ENCODE data around the gene FGD3.
A peak's percentile ranks its signal among the peaks of the same experiment; 100 is the strongest.
"Not testable (repeated sequence)": the region's sequence is repeated elsewhere in the genome, so short reads cannot be mapped to it uniquely, and the experiment has no call there.

FGD3 gene

GRCh38 chr9:92947268-92948037, at the start of gene FGD3:
TSS of gene FGD3 (plus strand) at chr9:92947523. CDS start at chr9:92976257, 28,734 bp downstream.
- DNase-seq (ENCODE audit: low read depth in 2 of 2): no peak

GRCh38 chr9:92905137-92905536, 42.2 kb upstream of the FGD3 start:
- DNase-seq (ENCODE audit: low read depth in 2 of 2): not testable (repeated sequence)

- DNase-seq (ENCODE audit: low read depth in 2 of 2): no peak
Observed at GRCh38 chr9:92911511-92912475, 35.5 kb upstream of the FGD3 start.

GRCh38 chr9:92917176-92917800, 30.0 kb upstream of the FGD3 start:
- no peak for DNase-seq (ENCODE audit: low read depth in 2 of 2)

- no peak for DNase-seq (ENCODE audit: low read depth in 2 of 2)
Observed at GRCh38 chr9:92920437-92920836, 26.9 kb upstream of the FGD3 start.

- no peak for DNase-seq (ENCODE audit: low read depth in 2 of 2)
Observed at GRCh38 chr9:92931606-92932005, 15.7 kb upstream of the FGD3 start.

GRCh38 chr9:92934321-92934720, 13.0 kb upstream of the FGD3 start:
- DNase-seq (ENCODE audit: low read depth in 2 of 2): no peak

GRCh38 chr9:92938025-92938424, 9.3 kb upstream of the FGD3 start:
- no peak for DNase-seq (ENCODE audit: low read depth in 2 of 2)

- no peak for DNase-seq (ENCODE audit: low read depth in 2 of 2)
Observed at GRCh38 chr9:92941861-92942260, 5.5 kb upstream of the FGD3 start.

GRCh38 chr9:92942688-92943616, 4.4 kb upstream of the FGD3 start:
- no peak for DNase-seq (ENCODE audit: low read depth in 2 of 2)

GRCh38 chr9:92944921-92945320, 2.4 kb upstream of the FGD3 start:
- DNase-seq (ENCODE audit: low read depth in 2 of 2): no peak

GRCh38 chr9:92945796-92946195, 1.5 kb upstream of the FGD3 start:
- DNase-seq (ENCODE audit: low read depth in 2 of 2): no peak

GRCh38 chr9:92948038-92948534, 763 bp downstream of the FGD3 start:
- no peak for DNase-seq (ENCODE audit: low read depth in 2 of 2)

- no peak for DNase-seq (ENCODE audit: low read depth in 2 of 2)
Observed at GRCh38 chr9:92948632-92949031, 1.3 kb downstream of the FGD3 start.

GRCh38 chr9:92949266-92949982, 2.1 kb downstream of the FGD3 start:
- DNase-seq (ENCODE audit: low read depth in 2 of 2): no peak

GRCh38 chr9:92950359-92950955, 3.1 kb downstream of the FGD3 start:
- no peak for DNase-seq (ENCODE audit: low read depth in 2 of 2)

- no peak for DNase-seq (ENCODE audit: low read depth in 2 of 2)
Observed at GRCh38 chr9:92952906-92953610, 5.7 kb downstream of the FGD3 start.

GRCh38 chr9:92954049-92954861, 6.9 kb downstream of the FGD3 start:
- peak; percentile 40 to 63 for DNase-seq (ENCODE audit: low read depth in 2 of 2)
